SJCRH30 (cell line): Measurements from ENCODE around the gene GCDH. TPM values are rescaled to one million over a fixed set of nuclear protein-coding genes. Genes with fewer than 3 reads are reported as not detected.
"Not testable (repeated sequence)": the region's sequence is repeated elsewhere in the genome, so short reads cannot be mapped to it uniquely, and the experiment has no call there.

ENCODE experiments used
- DNase-seq, 2 experiments: peaks; one replicate each; pipeline ENCODE4 v3.0.0-alpha.2; 2015 to 2020
- H3K27ac ChIP-seq: fragments of 250-450 bp; sonication (Bioruptor Pico); 2 replicates; pipeline ENCODE4 v1.5.1; 2020; ENCODE audit warnings: mild to moderate bottlenecking, moderate library complexity
- H3K27me3 ChIP-seq: fragments of 250-450 bp; sonication (Bioruptor Pico); 2 replicates; pipeline ENCODE4 v1.5.1; 2020; ENCODE audit warnings: mild to moderate bottlenecking, moderate library complexity
- H3K36me3 ChIP-seq: fragments of 250-450 bp; sonication (Bioruptor Pico); 2 replicates; pipeline ENCODE4 v1.5.1; 2020; ENCODE audit warnings: mild to moderate bottlenecking, moderate library complexity
- H3K4me1 ChIP-seq: fragments of 250-450 bp; sonication (Bioruptor Pico); 2 replicates; pipeline ENCODE4 v1.5.1; 2020; ENCODE audit warnings: mild to moderate bottlenecking, moderate library complexity
- H3K4me3 ChIP-seq: fragments of 250-450 bp; sonication (Bioruptor Pico); 2 replicates; pipeline ENCODE4 v1.5.1; 2020; ENCODE audit warnings: mild to moderate bottlenecking, moderate library complexity
- H3K9me3 ChIP-seq: fragments of 250-450 bp; sonication (Bioruptor Pico); replicated peaks from 2 replicates; pipeline ENCODE4 v1.5.1; 2020; ENCODE audit warnings: mild to moderate bottlenecking, moderate library complexity
- total RNA-seq: library from RNA; depleted of rRNA; stranded (reverse); fragments of >200 nt; shearing (Covaris generic); gene quantifications from 2 replicates; pipeline ENCODE4 v1.2.3, GENCODE V29; 2014; rRNA removed

GCDH gene
- 29.7 and 33.6 TPM in 2 replicates for total RNA-seq

DNA sequence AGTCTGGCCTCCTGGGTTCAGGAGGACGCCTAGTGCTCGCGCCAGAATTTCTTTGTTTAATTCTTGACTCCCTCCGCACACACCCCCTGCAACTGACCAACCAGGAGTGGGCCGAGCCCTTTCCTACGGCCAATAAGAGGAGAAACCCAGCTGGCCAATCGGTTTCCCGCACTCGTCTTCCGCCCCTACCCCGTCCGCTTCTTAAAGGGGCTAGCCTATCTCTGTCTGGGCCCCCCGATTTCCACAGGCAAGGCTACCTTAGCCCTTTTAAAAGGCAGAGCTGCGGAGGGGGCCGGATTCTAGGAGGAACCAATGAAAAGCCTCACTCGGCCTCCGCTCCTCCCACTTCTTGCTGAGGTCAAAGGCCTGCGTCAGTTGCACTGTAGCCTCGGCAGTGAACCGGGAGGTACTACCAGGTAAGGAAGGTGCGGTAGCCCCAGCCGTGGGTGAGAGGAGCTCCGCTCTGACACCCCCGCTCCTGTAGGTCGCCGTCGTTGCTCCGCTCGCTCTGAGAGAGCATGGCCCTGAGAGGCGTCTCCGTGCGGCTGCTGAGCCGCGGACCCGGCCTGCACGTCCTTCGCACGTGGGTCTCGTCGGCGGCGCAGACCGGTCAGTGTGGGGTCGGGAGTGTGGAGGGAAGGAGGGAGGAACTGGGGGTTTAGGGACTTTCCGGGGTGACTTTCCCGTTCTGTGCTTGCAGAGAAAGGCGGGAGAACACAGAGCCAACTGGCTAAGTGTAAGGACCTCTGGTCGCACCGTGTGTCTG lies at the start of gene GCDH:
Gene GCDH (plus strand): TSS at position 374 of the 766 bp plus-strand sequence. CDS start 145 bp downstream, at position 519.
- Histone ChIP-seq H3K27me3 (no peaks in the 10 kb centered on the region), H3K4me3 (peak within 1 kb of the TSS; percentile 81), H3K36me3 (no peaks in the 10 kb centered on the region), H3K4me1 (no peaks in the 10 kb centered on the region), H3K27ac (peak within 1 kb of the TSS; percentile 49), H3K9me3 (no peaks in the 10 kb centered on the region)
- DNase-seq, result peak; percentile 100

DNA sequence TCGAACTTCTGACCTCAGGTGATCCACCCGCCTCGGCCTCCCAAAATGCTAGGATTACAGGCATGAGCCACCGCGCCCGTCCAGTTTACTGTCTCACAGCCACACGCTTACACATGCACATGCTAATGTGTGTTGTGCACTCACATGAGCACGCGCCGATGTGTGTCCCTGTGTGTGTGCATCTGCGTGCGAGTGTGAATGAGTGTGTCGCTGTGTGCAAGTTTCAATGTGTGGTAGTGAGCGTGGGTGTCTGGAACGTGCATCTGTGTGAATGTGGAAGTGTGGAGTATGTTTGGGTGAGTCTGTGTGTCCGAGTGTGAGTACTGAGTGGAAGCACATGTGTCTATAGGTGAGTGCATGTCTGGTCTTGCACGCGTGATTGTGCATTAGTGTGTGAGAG lies 48.4 kb upstream of the GCDH start:
- H3K9me3 ChIP-seq, result no peaks in the 10 kb centered on the region
- no peaks in the 10 kb centered on the region for H3K36me3 ChIP-seq
- no peak for DNase-seq
- H3K4me3 ChIP-seq, result no peak overlapping the region
- H3K27me3 ChIP-seq, result peaks cover 10% of the 10 kb centered on the region; the same call in 1 of the 2 replicates
- H3K4me1 ChIP-seq, result no peaks in the 10 kb centered on the region
- H3K27ac ChIP-seq, result no peak overlapping the region

DNA sequence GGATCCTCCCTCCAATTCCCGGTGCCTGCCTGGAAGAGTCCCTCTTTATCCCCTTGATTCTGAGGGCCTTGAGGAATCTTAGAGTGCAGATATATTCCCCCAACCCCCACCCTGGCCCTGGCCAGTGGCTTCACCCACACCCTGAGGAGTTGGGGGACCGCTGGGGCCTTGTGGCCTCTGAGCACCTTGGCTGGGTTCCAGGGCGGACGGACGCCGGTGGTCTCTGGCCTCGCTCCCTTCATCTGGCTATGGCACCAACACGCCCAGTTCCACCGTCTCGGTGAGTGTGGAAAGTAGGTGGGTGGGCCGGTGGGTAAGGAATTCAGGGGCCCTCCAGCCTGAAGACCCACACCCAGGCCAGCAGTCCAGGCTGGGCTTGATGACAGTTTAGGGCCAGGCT lies 47.6 kb upstream of the GCDH start:
- no peak overlapping the region for H3K27ac ChIP-seq
- no peaks in the 10 kb centered on the region for H3K4me1 ChIP-seq
- H3K9me3 ChIP-seq, result no peaks in the 10 kb centered on the region
- H3K27me3 ChIP-seq, result peaks cover 6% of the 10 kb centered on the region; the same call in 1 of the 2 replicates
- no peak overlapping the region for H3K4me3 ChIP-seq
- DNase-seq, result no peak
- H3K36me3 ChIP-seq, result no peaks in the 10 kb centered on the region

DNA sequence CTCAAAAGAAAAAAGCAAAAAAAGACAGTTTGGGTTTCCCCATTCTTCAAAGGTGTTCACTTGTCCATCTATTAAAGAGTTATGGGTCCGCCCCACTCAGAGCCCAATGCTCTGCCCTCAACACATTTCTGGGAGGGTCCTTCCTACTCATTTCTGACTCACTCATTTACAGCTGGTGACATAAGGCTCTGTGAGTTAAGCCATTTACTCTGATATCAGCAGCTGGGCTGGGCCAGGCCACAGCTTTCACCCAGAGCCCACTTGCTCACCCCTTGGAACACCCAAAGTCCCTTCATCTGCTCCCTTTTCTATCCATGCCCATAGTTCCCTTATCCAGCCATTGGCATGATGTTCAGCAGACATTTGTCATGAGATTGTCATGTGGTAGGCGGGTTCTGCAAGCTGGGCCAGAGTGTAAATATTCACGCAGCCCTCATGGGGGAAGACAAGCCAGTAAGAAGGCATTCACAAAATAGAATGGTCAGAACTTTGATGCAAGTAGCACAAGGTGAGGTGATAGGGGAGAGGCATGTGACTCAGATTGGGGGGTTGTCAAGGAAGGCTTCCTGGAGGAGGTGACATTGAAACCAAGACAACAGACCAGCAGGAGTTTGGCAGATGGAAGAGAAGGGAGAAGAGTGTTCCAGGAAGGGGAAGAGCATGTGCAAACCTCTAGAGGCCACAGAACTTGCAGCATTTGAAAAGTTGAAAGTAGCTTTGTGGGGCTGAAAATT lies 46.8 kb upstream of the GCDH start:
- H3K4me3 ChIP-seq, result no peak overlapping the region
- no peaks in the 10 kb centered on the region for H3K4me1 ChIP-seq
- H3K36me3 ChIP-seq, result no peaks in the 10 kb centered on the region
- peaks cover 5% of the 10 kb centered on the region; the same call in 1 of the 2 replicates for H3K27me3 ChIP-seq
- H3K9me3 ChIP-seq, result no peaks in the 10 kb centered on the region
- no peak for DNase-seq
- H3K27ac ChIP-seq, result no peak overlapping the region

DNA sequence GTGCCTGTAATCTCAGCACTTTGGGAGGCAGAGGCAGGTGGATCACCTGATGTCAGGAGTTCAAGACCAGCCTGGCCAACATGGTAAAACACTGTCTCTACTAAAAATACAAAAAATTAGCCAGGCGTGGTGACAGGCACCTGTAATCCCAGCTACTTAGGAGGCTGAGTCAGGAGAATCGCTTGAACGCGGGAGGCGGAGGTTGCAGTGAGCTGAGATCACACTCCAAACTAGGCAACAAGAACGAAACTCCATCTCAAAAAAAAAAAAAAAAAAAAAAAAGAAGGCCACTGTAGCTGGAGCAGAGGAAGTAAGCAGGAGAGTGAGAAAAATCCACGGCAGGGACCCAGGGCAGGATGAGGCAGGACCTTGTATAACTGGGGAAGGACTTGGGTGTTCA lies 44.3 kb upstream of the GCDH start:
- DNase-seq, H3K36me3 ChIP-seq, H3K4me3 ChIP-seq, H3K9me3 ChIP-seq, H3K4me1 ChIP-seq, H3K27me3 ChIP-seq, H3K27ac ChIP-seq: not testable (repeated sequence)

DNA sequence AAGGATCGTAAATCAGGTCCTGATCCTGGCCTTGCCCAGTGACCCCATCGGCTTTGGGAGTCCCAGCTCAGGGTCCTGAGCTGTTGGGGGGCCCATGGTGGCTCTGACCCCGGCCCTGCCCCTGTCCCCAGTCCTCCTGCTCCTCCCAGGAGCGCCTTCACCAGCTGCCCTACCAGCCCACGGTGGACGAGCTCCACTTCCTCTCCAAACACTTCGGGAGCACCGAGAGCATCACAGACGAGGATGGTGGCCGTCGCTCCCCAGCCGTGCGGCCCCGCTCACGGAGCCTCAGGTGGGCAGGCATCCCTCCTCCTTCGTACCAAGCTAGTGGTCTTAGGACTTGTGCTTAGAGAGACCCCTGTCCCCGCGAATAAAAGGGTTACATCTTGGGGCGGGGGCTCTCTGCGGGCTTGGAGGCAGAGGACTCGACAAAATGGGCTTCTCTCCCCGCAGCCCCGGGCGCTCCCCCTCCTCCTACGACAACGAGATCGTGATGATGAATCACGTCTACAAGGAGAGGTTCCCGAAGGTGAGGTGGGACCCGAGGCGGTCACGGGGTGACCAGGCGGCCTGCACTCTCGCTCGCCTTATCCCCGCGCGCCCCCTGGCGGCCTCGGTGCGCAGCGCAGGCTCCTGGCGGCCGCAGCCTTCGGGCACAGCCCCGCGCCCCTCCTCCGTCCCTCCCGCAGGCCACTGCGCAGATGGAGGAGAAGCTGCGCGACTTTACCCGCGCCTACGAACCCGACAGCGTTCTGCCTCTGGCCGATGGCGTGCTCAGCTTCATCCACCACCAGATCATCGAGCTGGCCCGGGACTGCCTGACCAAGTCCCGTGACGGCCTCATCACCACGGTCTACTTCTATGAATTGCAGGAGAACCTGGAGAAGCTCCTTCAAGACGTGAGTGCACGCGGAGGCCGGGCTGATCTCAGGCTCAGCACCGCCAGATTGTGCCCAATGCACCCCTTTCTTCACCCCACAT lies 43.5 kb upstream of the GCDH start:
- no peaks in the 10 kb centered on the region for H3K36me3 ChIP-seq
- no peaks in the 10 kb centered on the region for H3K9me3 ChIP-seq
- no peaks in the 10 kb centered on the region for H3K27me3 ChIP-seq
- no peaks in the 10 kb centered on the region for H3K4me1 ChIP-seq
- no peak overlapping the region for H3K4me3 ChIP-seq
- no peak overlapping the region for H3K27ac ChIP-seq
- peak; percentile 85 to 90 for DNase-seq

DNA sequence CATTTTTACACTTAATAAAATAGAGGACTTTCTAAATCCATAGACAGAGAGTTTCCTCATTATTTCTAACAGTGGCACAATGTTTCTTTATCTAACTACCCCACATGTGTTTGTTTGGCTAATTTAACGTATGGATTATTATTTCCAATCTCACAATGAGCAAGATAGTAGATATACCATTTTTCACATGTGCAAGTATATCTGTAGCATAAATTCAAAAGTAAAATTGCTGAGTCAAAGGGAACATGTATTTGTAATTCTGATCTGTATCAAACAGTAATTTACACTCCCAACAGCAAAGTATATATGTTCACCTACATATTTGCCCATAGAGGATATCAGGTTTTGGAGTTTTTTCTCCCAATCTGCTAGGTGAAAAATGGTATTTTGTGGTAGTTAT lies 34.3 kb upstream of the GCDH start:
- no peak for DNase-seq
- Histone ChIP-seq H3K36me3 (no peaks in the 10 kb centered on the region), H3K27me3 (no peaks in the 10 kb centered on the region), H3K27ac (no peak overlapping the region), H3K4me1 (no peaks in the 10 kb centered on the region), H3K9me3 (no peaks in the 10 kb centered on the region), H3K4me3 (no peak overlapping the region)

DNA sequence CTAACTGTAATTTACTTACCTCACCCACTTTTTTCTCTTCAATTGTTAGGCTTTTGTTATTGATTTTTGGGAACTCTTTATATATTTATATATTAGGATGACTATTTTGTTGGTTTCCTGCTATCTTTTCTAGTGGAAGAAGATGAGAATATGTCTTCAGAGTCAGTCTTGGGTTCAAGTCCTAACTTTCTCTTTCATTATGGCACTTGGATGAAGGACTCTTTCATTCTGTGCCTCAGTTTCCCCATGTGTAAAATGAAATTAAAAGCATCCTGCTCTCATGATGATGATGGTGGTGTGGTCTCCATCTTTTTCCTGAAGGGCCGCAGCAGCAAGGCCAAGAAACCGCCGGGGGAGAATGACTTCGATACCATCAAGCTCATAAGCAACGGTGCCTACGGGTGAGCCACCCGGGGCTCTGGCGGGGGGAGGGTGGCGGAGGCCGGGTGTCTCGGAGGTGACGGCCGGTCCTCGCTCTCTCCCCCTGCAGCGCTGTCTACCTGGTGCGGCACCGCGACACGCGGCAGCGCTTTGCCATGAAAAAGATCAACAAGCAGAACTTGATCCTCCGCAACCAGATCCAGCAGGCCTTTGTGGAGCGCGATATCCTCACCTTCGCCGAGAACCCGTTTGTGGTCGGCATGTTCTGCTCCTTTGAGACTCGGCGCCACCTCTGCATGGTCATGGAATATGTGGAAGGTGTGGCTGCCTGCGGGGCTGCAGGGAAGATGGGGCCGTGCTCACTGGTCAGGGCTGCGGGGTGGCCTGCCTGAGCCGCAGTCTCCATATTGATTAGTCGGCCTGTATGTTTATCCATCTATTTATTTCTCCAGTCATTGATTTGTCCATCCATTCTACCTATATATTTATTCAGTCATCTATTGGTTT lies 32.7 kb upstream of the GCDH start:
- no peaks in the 10 kb centered on the region for H3K9me3 ChIP-seq
- DNase-seq, result no peak
- no peak overlapping the region for H3K4me3 ChIP-seq
- H3K36me3 ChIP-seq, result no peaks in the 10 kb centered on the region
- H3K27me3 ChIP-seq, result no peaks in the 10 kb centered on the region
- H3K4me1 ChIP-seq, result no peaks in the 10 kb centered on the region
- no peak overlapping the region for H3K27ac ChIP-seq

DNA sequence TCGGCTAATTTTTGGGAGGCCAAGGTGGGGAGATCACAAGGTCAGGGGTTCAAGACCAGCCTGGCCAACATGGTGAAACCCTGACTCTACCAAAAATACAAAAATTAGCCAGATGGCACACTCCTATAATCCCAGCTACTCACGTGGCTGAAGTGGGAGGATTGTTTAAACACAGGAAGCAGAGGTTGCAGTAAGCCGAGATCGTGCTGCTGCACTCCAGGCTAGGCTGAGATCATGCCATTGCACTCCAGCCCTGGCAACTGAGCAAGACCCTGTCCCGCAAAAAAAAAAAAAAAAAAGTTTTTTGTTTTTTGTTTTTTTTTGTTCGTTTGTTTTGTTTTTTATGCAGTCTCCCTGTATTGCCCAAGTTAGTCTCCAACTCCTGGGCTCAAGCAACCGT lies 31.4 kb upstream of the GCDH start:
- Histone ChIP-seq H3K9me3 (no peaks in the 10 kb centered on the region), H3K4me3 (no peak overlapping the region), H3K27me3 (no peaks in the 10 kb centered on the region), H3K27ac (no peak overlapping the region), H3K36me3 (no peaks in the 10 kb centered on the region), H3K4me1 (no peaks in the 10 kb centered on the region)
- no peak for DNase-seq

DNA sequence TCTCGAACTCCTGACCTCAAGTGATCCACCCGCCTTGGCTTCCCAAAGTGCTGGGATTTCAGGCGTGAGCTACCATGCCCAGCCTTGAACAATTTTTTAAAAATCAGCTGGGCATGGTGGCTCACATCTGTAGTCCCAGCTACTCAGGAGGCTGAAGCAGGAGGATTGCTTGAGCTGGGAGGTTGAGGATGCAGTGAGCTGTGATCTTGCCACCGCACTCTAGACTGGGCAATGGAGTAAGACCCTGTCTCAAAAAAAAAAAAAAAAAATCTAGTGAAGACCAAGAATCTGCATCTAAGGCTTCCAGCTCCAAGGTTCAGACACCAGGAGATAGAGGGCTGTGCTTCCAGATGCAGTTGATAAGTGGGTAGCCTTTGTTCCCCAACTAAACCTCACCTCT lies 26.8 kb upstream of the GCDH start:
- H3K36me3 ChIP-seq, result no peaks in the 10 kb centered on the region
- DNase-seq, result no peak
- H3K4me1 ChIP-seq, result 0 out of 2 replicates have a peak, but pooled peaks cover 2% of the 10 kb centered on the region
- H3K4me3 ChIP-seq, result no peak overlapping the region
- no peak overlapping the region for H3K27ac ChIP-seq
- no peaks in the 10 kb centered on the region for H3K27me3 ChIP-seq
- no peaks in the 10 kb centered on the region for H3K9me3 ChIP-seq

DNA sequence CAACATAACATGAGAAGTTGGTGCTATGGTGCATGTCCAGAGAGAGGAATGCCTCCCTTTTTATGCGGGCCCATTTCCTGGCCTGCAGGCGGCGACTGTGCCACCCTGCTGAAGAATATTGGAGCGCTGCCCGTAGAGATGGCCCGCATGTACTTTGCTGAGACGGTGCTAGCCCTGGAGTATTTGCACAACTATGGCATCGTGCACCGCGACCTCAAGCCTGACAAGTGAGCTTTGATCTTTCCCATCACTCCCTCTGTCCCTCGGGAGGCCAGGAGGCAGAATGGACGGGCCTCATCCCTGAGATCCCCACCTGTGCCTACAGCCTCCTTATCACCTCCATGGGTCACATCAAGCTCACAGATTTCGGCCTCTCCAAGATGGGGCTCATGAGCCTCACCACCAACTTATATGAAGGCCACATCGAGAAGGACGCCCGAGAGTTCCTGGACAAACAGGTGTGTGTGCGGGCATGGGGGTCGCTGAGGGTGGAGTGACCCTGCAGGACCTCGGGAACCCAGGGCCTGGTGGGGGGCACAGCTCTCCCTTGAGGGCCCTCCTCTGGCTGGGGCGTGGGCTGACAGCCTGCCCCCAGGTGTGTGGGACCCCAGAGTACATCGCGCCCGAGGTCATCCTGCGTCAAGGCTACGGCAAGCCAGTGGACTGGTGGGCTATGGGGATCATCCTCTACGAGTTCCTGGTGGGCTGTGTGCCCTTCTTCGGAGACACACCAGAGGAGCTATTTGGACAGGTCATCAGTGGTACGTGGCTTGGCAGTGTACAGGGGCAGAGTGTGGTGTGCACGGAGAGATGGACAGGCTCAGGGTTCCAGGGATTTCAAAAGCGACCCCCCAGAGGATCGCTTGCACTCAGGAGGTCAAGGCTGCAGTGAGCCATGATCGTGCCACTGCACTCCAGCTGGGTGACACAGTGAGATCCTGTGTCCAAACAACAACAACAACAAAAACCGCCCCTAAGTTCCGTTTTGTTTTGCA lies 25.9 kb upstream of the GCDH start:
- Histone ChIP-seq H3K27me3 (no peaks in the 10 kb centered on the region), H3K9me3 (no peaks in the 10 kb centered on the region), H3K36me3 (no peaks in the 10 kb centered on the region), H3K27ac (no peak overlapping the region), H3K4me3 (no peak overlapping the region), H3K4me1 (0 out of 2 replicates have a peak, but pooled peaks cover 2% of the 10 kb centered on the region)
- no peak for DNase-seq

DNA sequence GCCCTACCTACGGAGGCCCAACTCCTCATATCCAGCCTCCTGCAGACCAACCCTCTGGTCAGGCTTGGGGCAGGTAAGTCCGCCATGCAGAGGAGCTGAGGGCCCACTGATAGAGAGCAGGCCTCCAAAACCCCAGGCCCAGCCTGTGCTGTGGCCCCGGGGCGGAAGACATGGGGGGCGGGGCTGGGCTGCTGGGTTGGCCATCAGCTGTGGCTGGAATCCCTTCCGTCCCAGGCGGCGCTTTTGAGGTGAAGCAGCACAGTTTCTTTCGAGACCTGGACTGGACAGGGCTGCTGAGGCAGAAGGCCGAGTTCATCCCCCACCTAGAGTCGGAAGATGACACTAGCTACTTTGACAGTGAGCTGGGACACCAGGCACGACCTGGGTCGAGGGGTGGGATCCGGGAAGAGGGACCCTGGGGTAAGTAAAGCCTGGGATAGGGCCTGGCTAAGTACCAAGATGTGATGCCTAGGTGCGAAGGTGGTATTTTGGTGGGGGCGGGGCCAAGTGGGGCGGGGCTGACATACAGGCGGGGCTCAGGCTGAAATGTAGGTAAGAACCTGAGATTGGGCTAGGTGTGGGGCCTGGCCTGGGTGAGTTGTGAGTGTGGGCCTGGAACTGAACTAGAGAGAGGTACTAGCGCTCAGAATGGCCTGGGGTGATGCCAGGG lies 25.1 kb upstream of the GCDH start:
- Histone ChIP-seq H3K27ac (no peak overlapping the region), H3K4me3 (no peak overlapping the region), H3K4me1 (0 out of 2 replicates have a peak, but pooled peaks cover 2% of the 10 kb centered on the region), H3K9me3 (no peaks in the 10 kb centered on the region), H3K36me3 (no peaks in the 10 kb centered on the region), H3K27me3 (no peaks in the 10 kb centered on the region)
- DNase-seq, result no peak
